Astrocyte of the spinal cord (primary cell): Measurements from ENCODE around the gene TEAD3.

Experiments used
- DNase-seq: peaks from one replicate; pipeline ENCODE4 v3.0.0; 2011; ENCODE audit warnings: low read depth, low spot score
- H3K4me3 ChIP-seq: 2 replicates; pipeline ENCODE4 v1.5.1; 2011; ENCODE audit warnings: low read depth, mild to moderate bottlenecking, low read length, moderate library complexity
- CTCF ChIP-seq: IDR thresholded peaks from 2 replicates; pipeline ENCODE4 v1.5.1; 2012; ENCODE audit warnings: low read depth, mild to moderate bottlenecking, low read length, inconsistent platforms
- in situ Hi-C: cut with HindIII; loops from 2 replicates; pipeline ENCODE4 v1.10.0; 2017; ENCODE audit warnings: low sequenced_read_pairs

Gene TEAD3

GRCh38 chr6:35475573-35475972 lies 21.3 kb downstream of the TEAD3 start:
- in situ Hi-C loops = no loop called here
- no peak for TF ChIP-seq CTCF
- no peak for DNase-seq
- no peak overlapping the region for H3K4me3 ChIP-seq

GRCh38 chr6:35474942-35475570 lies 21.8 kb downstream of the TEAD3 start:
- no peak for DNase-seq
- no peak overlapping the region for H3K4me3 ChIP-seq
- TF ChIP-seq CTCF = no peak
- in situ Hi-C loops = no loop called here

GRCh38 chr6:35474131-35474941 lies 22.5 kb downstream of the TEAD3 start:
- in situ Hi-C loops = no loop called here
- no peak overlapping the region for H3K4me3 ChIP-seq
- no peak for TF ChIP-seq CTCF
- DNase-seq = no peak

GRCh38 chr6:35473850-35474130 lies 23.1 kb downstream of the TEAD3 start:
- in situ Hi-C loops = no loop called here
- TF ChIP-seq CTCF = no peak
- no peak for DNase-seq
- H3K4me3 ChIP-seq = no peak overlapping the region

GRCh38 chr6:35473075-35473849 lies 23.6 kb downstream of the TEAD3 start:
- in situ Hi-C loops = no loop called here
- DNase-seq = no peak
- H3K4me3 ChIP-seq = no peak overlapping the region
- TF ChIP-seq CTCF = no peak

GRCh38 chr6:35471836-35472345 lies 25.0 kb downstream of the TEAD3 start:
- in situ Hi-C loops = no loop called here

More at GRCh38 chr6:35471836-35472345, 25.0 kb downstream of the TEAD3 start:
- no peak for DNase-seq
- TF ChIP-seq CTCF = no peak
- H3K4me3 ChIP-seq = no peak overlapping the region
